GM19452 (cell line): Measurements from ENCODE around the gene EPHB1.

Experiments
- ATAC-seq: cut with Tn5 transposase; IDR thresholded peaks from one replicate; pipeline ENCODE4 v1.9.1; 2021; ENCODE audit not compliant: unreplicated experiment

Gene EPHB1

DNA sequence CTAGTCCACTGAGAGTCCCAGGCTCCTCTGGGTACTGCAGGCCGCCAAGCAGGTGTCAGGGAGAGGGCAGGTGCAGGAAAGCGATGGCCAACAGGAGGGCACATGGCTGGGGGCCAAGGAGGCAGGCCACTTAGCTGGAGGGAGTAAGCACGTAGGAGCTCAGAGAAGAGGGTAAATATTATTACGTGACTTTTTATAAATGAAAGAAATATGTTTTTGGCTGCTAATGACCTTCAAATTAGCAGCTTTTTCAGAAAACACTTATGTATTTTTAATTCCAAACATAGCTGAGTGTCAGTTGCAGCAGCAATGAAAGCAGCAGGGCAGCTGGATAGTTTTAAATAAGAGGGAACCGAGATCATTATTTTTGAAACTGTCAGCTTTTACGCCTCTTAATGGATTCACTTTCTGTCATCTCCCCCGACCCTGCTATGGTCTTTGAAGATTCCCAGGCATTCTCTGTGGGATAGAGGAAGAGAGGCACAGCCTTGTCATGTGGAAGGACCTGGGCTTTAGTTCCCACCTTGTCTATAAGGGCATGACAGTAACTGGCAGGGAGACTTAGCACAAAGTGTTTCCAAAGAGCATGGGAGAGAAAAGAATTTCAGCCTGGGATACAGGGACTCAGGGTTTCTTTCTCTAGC lies 477.1 kb downstream of the EPHB1 start:
- no peak for ATAC-seq

- no peak for ATAC-seq
Measured at GRCh38 chr3:135292162-135292561, 497.1 kb downstream of the EPHB1 start.

- no peak for ATAC-seq
Measured at GRCh38 chr3:135301670-135302069, 506.6 kb downstream of the EPHB1 start.

GRCh38 chr3:135304378-135304777 lies 509.3 kb downstream of the EPHB1 start:
- no peak for ATAC-seq
